Liver (tissue), 9 donors: Measurements from ENCODE around the gene OR2M3. TPM values are rescaled to one million over a fixed set of nuclear protein-coding genes. Genes with fewer than 3 reads are reported as not detected.

Source experiments
- DNase-seq: peaks from one replicate; pipeline ENCODE4 v3.0.0-alpha.2; 2017; ENCODE audit warnings: low spot score
- H3K27ac ChIP-seq, 2 donors: one replicate each; pipeline ENCODE4 v1.7.0; 2013; ENCODE audit warnings: inconsistent platforms in 2 of 2, low read length in 2 of 2, control low read depth in 1 of 2, low read depth in 1 of 2, mild to moderate bottlenecking in 1 of 2
- H3K27me3 ChIP-seq, 4 donors: one replicate each; pipeline versions ENCODE4 v1.6.1 to v1.7.0; 2013; ENCODE audit warnings: low read length in 3 of 4, inconsistent platforms in 1 of 4, mild to moderate bottlenecking in 1 of 4, moderate library complexity in 1 of 4; ENCODE audit not compliant: control insufficient read depth in 4 of 4, insufficient read depth in 4 of 4
- H3K36me3 ChIP-seq, 4 donors: one replicate each; pipeline versions ENCODE4 v1.6.1 to v1.7.0; 2013; ENCODE audit warnings: low read length in 3 of 4, mild to moderate bottlenecking in 3 of 4, low read depth in 1 of 4, moderate library complexity in 1 of 4; ENCODE audit not compliant: control insufficient read depth in 4 of 4, insufficient read depth in 3 of 4
- H3K4me1 ChIP-seq, 4 donors: one replicate each; pipeline versions ENCODE4 v1.6.1 to v1.7.0; 2013; ENCODE audit warnings: low read length in 3 of 4, mild to moderate bottlenecking in 3 of 4, moderate library complexity in 1 of 4; ENCODE audit not compliant: control insufficient read depth in 4 of 4, insufficient read depth in 4 of 4
- H3K4me3 ChIP-seq, 3 donors: one replicate each; pipeline versions ENCODE4 v1.6.1 to v1.7.0; 2013; ENCODE audit warnings: low read length in 3 of 3, control low read depth in 1 of 3, low read depth in 1 of 3, mild to moderate bottlenecking in 1 of 3
- H3K9ac ChIP-seq, 2 donors: one replicate each; pipeline ENCODE4 v1.7.0; 2013; ENCODE audit warnings: low read length in 2 of 2, mild to moderate bottlenecking in 2 of 2, moderate library complexity in 2 of 2, control low read depth in 1 of 2, low read depth in 1 of 2
- H3K9me3 ChIP-seq, 4 donors: one replicate each; pipeline versions ENCODE4 v1.6.1 to v1.7.0; 2013; ENCODE audit warnings: low read length in 3 of 4; ENCODE audit not compliant: control insufficient read depth in 4 of 4
- ATF3 ChIP-seq: IDR thresholded peaks from 2 replicates; pipeline ENCODE4 v1.6.1; 2016; ENCODE audit warnings: antibody characterized with exemption
- CTCF ChIP-seq: fragments of 150-350 bp; IDR thresholded peaks from 2 replicates; pipeline ENCODE4 v1.5.1; 2017; ENCODE audit warnings: improper control_type of control experiment, low read depth, low read length; ENCODE audit not compliant: missing input control
- EGR1 ChIP-seq, 2 donors: IDR thresholded peaks; 2 replicates each; pipeline ENCODE4 v1.6.1; 2016 to 2018; ENCODE audit warnings: antibody characterized with exemption in 2 of 2, low read depth in 2 of 2
- FOXA1 ChIP-seq: IDR thresholded peaks from 2 replicates; pipeline ENCODE4 v1.6.1; 2016; ENCODE audit warnings: antibody characterized with exemption
- FOXA2 ChIP-seq: IDR thresholded peaks from 2 replicates; pipeline ENCODE4 v1.6.1; 2016; ENCODE audit warnings: antibody characterized with exemption
- GABPA ChIP-seq, 2 donors: IDR thresholded peaks in 1 of 2; conservative IDR thresholded peaks in 1 of 2; 2 replicates each; pipeline ENCODE4 v1.6.1; 2016; ENCODE audit warnings: antibody characterized with exemption in 2 of 2, mild to moderate bottlenecking in 1 of 2, moderate library complexity in 1 of 2
- HNF4A ChIP-seq, 2 donors: conservative IDR thresholded peaks; 2 replicates each; pipeline ENCODE4 v1.6.1; 2016; ENCODE audit warnings: antibody characterized with exemption in 2 of 2, mild to moderate bottlenecking in 2 of 2
- HNF4G ChIP-seq: IDR thresholded peaks from 2 replicates; pipeline ENCODE4 v1.6.1; 2016; ENCODE audit warnings: antibody characterized with exemption
- JUND ChIP-seq, 2 donors: IDR thresholded peaks; 2 replicates each; pipeline ENCODE4 v1.6.1; 2016; ENCODE audit warnings: antibody characterized with exemption in 2 of 2
- MAX ChIP-seq: IDR thresholded peaks from 2 replicates; pipeline ENCODE4 v1.6.1; 2016; ENCODE audit warnings: antibody characterized with exemption
- NR2F2 ChIP-seq: IDR thresholded peaks from 2 replicates; pipeline ENCODE4 v1.6.1; 2016; ENCODE audit warnings: antibody characterized with exemption
- RAD21 ChIP-seq, 2 donors: IDR thresholded peaks; 2 replicates each; pipeline ENCODE4 v1.6.1; 2016; ENCODE audit warnings: antibody characterized with exemption in 2 of 2, mild to moderate bottlenecking in 2 of 2
- RXRA ChIP-seq, 2 donors: IDR thresholded peaks; 2 replicates each; pipeline ENCODE4 v1.6.1; 2017 to 2018; ENCODE audit warnings: antibody characterized with exemption in 2 of 2, mild to moderate bottlenecking in 1 of 2
- SP1 ChIP-seq: IDR thresholded peaks from 2 replicates; pipeline ENCODE4 v1.6.1; 2018; ENCODE audit warnings: antibody characterized with exemption, mild to moderate bottlenecking
- TAF1 ChIP-seq: conservative IDR thresholded peaks from 2 replicates; pipeline ENCODE4 v1.6.1; 2016; ENCODE audit warnings: antibody characterized with exemption, mild to moderate bottlenecking
- YY1 ChIP-seq: IDR thresholded peaks from 2 replicates; pipeline ENCODE4 v1.6.1; 2016; ENCODE audit warnings: antibody characterized with exemption, mild to moderate bottlenecking
- ZBTB33 ChIP-seq: IDR thresholded peaks from 2 replicates; pipeline ENCODE4 v1.6.1; 2016; ENCODE audit warnings: antibody characterized with exemption
- WGBS: extraction: QIAGEN DNeasy Blood & Tissue Kit; methylation state at CpG from one replicate; pipeline ENCODE4 v1.1.7; 2013; 5-methylcytosine and 5-hydroxymethylcytosine counted together
- polyA plus RNA-seq, 2 donors: library from polyadenylated mRNA; stranded (reverse) in 1 of 2; unstranded in 1 of 2; fragments of 200-250 nt in 1 of 2; fragments of >200 nt in 1 of 2; fragmentation: Nextera tagmentation in 1 of 2; extraction: Ambion mirVana in 1 of 2; gene quantifications; one replicate each; pipeline versions ENCODE4 v1.2.1 to v1.2.3, GENCODE V29; 2013 to 2015
- total RNA-seq, 2 donors: library from RNA; depleted of rRNA; stranded (reverse); fragments of >200 nt; gene quantifications; one replicate each; pipeline ENCODE4 v1.2.3, GENCODE V29; 2014
- donor health status: healthy.
- donor health status: healthy.
- donor health status: healthy.
- donor health status: healthy.
- donor health status: healthy.

Gene OR2M3
- total RNA-seq (not detected), polyA plus RNA-seq (not detected)

GRCh38 chr1:248196965-248197364 lies at the start of gene OR2M3:
TSS of gene OR2M3 (plus strand) at chr1:248197265. CDS start at chr1:248203068, 5,803 bp downstream.
- Histone ChIP-seq H3K36me3 (no peaks in the 10 kb centered on the region), H3K4me1 (no peaks in the 10 kb centered on the region), H3K9me3 (no peaks in the 10 kb centered on the region), H3K4me3 (no peak within 1 kb of the TSS), H3K27ac (no peak within 1 kb of the TSS), H3K9ac (no peak within 1 kb of the TSS), H3K27me3 (no peaks in the 10 kb centered on the region)
- TF ChIP-seq JUND (IDR thresholded peaks at IDR 0.05) (no peak), YY1 (no peak), CTCF (no peak)
- no peak for DNase-seq
- 39% methylated on average over 4 of the region's 4 CpGs for WGBS

- no peaks in the 10 kb centered on the region for H3K27me3 ChIP-seq
- no peak overlapping the region for H3K27ac ChIP-seq
- 70% methylated on average over 6 of the region's 6 CpGs for WGBS
- no peak overlapping the region for H3K9ac ChIP-seq
- no peak for TF ChIP-seq HNF4A (conservative IDR thresholded peaks at IDR 0.05)
- TF ChIP-seq MAX: no peak
- no peak for TF ChIP-seq SP1
- no peak for TF ChIP-seq ZBTB33
- H3K36me3 ChIP-seq: no peaks in the 10 kb centered on the region
- no peaks in the 10 kb centered on the region for H3K9me3 ChIP-seq
- H3K4me3 ChIP-seq: no peak overlapping the region
- H3K4me1 ChIP-seq: no peaks in the 10 kb centered on the region
- DNase-seq: no peak
Observed at GRCh38 chr1:248152056-248152827, 44.8 kb upstream of the OR2M3 start.

GRCh38 chr1:248155927-248156326 lies 41.1 kb upstream of the OR2M3 start:
- H3K27me3 ChIP-seq: no peaks in the 10 kb centered on the region
- no peak overlapping the region for H3K9ac ChIP-seq
- DNase-seq: no peak
- H3K36me3 ChIP-seq: no peaks in the 10 kb centered on the region
- H3K4me1 ChIP-seq: no peaks in the 10 kb centered on the region
- 58% methylated on average over 1 of the region's 1 CpG for WGBS
- no peaks in the 10 kb centered on the region for H3K9me3 ChIP-seq
- H3K27ac ChIP-seq: no peak overlapping the region
- H3K4me3 ChIP-seq: no peak overlapping the region
- TF ChIP-seq FOXA1 (no peak), FOXA2 (no peak), CTCF (no peak), HNF4A (conservative IDR thresholded peaks at IDR 0.05) (no peak), TAF1 (no peak), ATF3 (no peak), JUND (IDR thresholded peaks at IDR 0.05) (no peak), MAX (no peak), YY1 (no peak), HNF4G (no peak), GABPA (IDR thresholded peaks at IDR 0.05 in 1 of 2, conservative IDR thresholded peaks at IDR 0.05 in 1 of 2) (no peak), NR2F2 (no peak), RAD21 (IDR thresholded peaks at IDR 0.05) (no peak), ZBTB33 (no peak), RXRA (IDR thresholded peaks at IDR 0.05) (no peak), EGR1 (IDR thresholded peaks at IDR 0.05; ENCODE audit: low read depth in 2 of 2) (no peak)
